HUES48 (cell line): ENCODE measurements around the gene RSF1.
"Not testable (repeated sequence)": the region's sequence is repeated elsewhere in the genome, so short reads cannot be mapped to it uniquely, and the experiment has no call there.

Source experiments
- H3K27ac ChIP-seq: one replicate; pipeline ENCODE4 v1.7.0; 2013; ENCODE audit warnings: low read depth, low read length, inconsistent platforms
- H3K27me3 ChIP-seq: 2 replicates; pipeline ENCODE4 v1.6.1; 2013; ENCODE audit warnings: mild to moderate bottlenecking, low read length; ENCODE audit not compliant: control insufficient read depth, insufficient read depth
- H3K36me3 ChIP-seq: 2 replicates; pipeline ENCODE4 v1.6.1; 2013; ENCODE audit warnings: low read length; ENCODE audit not compliant: control insufficient read depth, insufficient read depth
- H3K4me1 ChIP-seq: 2 replicates; pipeline ENCODE4 v1.6.1; 2013; ENCODE audit warnings: mild to moderate bottlenecking, low read length; ENCODE audit not compliant: control insufficient read depth, insufficient read depth
- H3K4me3 ChIP-seq: 2 replicates; pipeline ENCODE4 v1.5.1; 2013; ENCODE audit warnings: mild to moderate bottlenecking, low read depth, low read length
- H3K9ac ChIP-seq: 2 replicates; pipeline ENCODE4 v1.6.1; 2013; ENCODE audit warnings: mild to moderate bottlenecking, low read depth, low read length, moderate library complexity
- H3K9me3 ChIP-seq: 2 replicates; pipeline ENCODE4 v1.6.1; 2013; ENCODE audit warnings: low read length; ENCODE audit not compliant: control insufficient read depth, insufficient read depth

Gene RSF1

GRCh38 chr11:77654770-77655434 lies 165.6 kb downstream of the RSF1 start:
- no peaks in the 10 kb centered on the region for H3K4me1 ChIP-seq
- no peaks in the 10 kb centered on the region for H3K27me3 ChIP-seq
- no peak overlapping the region for H3K27ac ChIP-seq
- H3K4me3 ChIP-seq, result no peak overlapping the region
- H3K9me3 ChIP-seq, result no peaks in the 10 kb centered on the region
- H3K36me3 ChIP-seq, result no peaks in the 10 kb centered on the region
- H3K9ac ChIP-seq, result no peak overlapping the region

- no peaks in the 10 kb centered on the region for H3K4me1 ChIP-seq
- H3K4me3 ChIP-seq, result no peak overlapping the region
- no peaks in the 10 kb centered on the region for H3K27me3 ChIP-seq
- H3K9ac ChIP-seq, result no peak overlapping the region
- H3K9me3 ChIP-seq, result no peaks in the 10 kb centered on the region
- no peak overlapping the region for H3K27ac ChIP-seq
- no peaks in the 10 kb centered on the region for H3K36me3 ChIP-seq
Measured at GRCh38 chr11:77650123-77650522, 170.4 kb downstream of the RSF1 start.

- no peaks in the 10 kb centered on the region for H3K4me1 ChIP-seq
- H3K36me3 ChIP-seq, result no peaks in the 10 kb centered on the region
- no peaks in the 10 kb centered on the region for H3K27me3 ChIP-seq
- no peak overlapping the region for H3K27ac ChIP-seq
- H3K9ac ChIP-seq, result no peak overlapping the region
- no peaks in the 10 kb centered on the region for H3K9me3 ChIP-seq
- no peak overlapping the region for H3K4me3 ChIP-seq
Measured at GRCh38 chr11:77647654-77648305, 172.7 kb downstream of the RSF1 start.

GRCh38 chr11:77644887-77645286 lies 175.6 kb downstream of the RSF1 start:
- Histone ChIP-seq H3K9me3 (no peaks in the 10 kb centered on the region), H3K27me3 (no peaks in the 10 kb centered on the region), H3K4me1 (no peaks in the 10 kb centered on the region), H3K4me3 (no peak overlapping the region), H3K9ac (no peak overlapping the region), H3K27ac (no peak overlapping the region), H3K36me3 (no peaks in the 10 kb centered on the region)

- Histone ChIP-seq H3K36me3 (no peaks in the 10 kb centered on the region), H3K4me3 (no peak overlapping the region), H3K27me3 (no peaks in the 10 kb centered on the region), H3K9me3 (no peaks in the 10 kb centered on the region), H3K4me1 (peaks cover 5% of the 10 kb centered on the region), H3K27ac (no peak overlapping the region), H3K9ac (no peak overlapping the region)
Measured at GRCh38 chr11:77642228-77642627, 178.3 kb downstream of the RSF1 start.

GRCh38 chr11:77637345-77638165 lies 183.0 kb downstream of the RSF1 start, which contains the start of gene CLNS1A:
CLNS1A (minus strand) TSS chr11:77637794; CDS start chr11:77637714, 80 bp downstream.
- H3K9me3 ChIP-seq, result no peaks in the 10 kb centered on the region
- peak within 1 kb of the TSS; percentile 94 for H3K9ac ChIP-seq
- H3K4me3 ChIP-seq, result peak within 1 kb of the TSS; percentile 96
- peak within 1 kb of the TSS; percentile 93 for H3K27ac ChIP-seq
- H3K4me1 ChIP-seq, result peaks cover 10% of the 10 kb centered on the region
- peaks cover 10% of the 10 kb centered on the region for H3K36me3 ChIP-seq
- H3K27me3 ChIP-seq, result no peaks in the 10 kb centered on the region

GRCh38 chr11:77636731-77637344 lies 183.7 kb downstream of the RSF1 start:
- Histone ChIP-seq H3K4me3 (peak overlapping the region; percentile 96), H3K36me3 (peaks cover 15% of the 10 kb centered on the region), H3K27me3 (no peaks in the 10 kb centered on the region), H3K9ac (peak overlapping the region; percentile 94), H3K4me1 (peaks cover 10% of the 10 kb centered on the region), H3K9me3 (no peaks in the 10 kb centered on the region), H3K27ac (peak overlapping the region; percentile 93)

GRCh38 chr11:77633926-77634325 lies 186.6 kb downstream of the RSF1 start:
- H3K4me1 ChIP-seq, H3K27ac ChIP-seq, H3K4me3 ChIP-seq, H3K9ac ChIP-seq, H3K27me3 ChIP-seq, H3K9me3 ChIP-seq: not testable (repeated sequence)
- H3K36me3 ChIP-seq, result peaks cover 21% of the 10 kb centered on the region

- H3K36me3 ChIP-seq, result peaks cover 43% of the 10 kb centered on the region
- no peak overlapping the region for H3K27ac ChIP-seq
- H3K4me3 ChIP-seq, result no peak overlapping the region
- no peaks in the 10 kb centered on the region for H3K27me3 ChIP-seq
- no peaks in the 10 kb centered on the region for H3K4me1 ChIP-seq
- H3K9ac ChIP-seq, result no peak overlapping the region
- H3K9me3 ChIP-seq, result no peaks in the 10 kb centered on the region
Measured at GRCh38 chr11:77630157-77630710, 190.3 kb downstream of the RSF1 start.

- no peaks in the 10 kb centered on the region for H3K4me1 ChIP-seq
- H3K36me3 ChIP-seq, result peaks cover 82% of the 10 kb centered on the region
- H3K9me3 ChIP-seq, result no peaks in the 10 kb centered on the region
- H3K4me3 ChIP-seq, result no peak overlapping the region
- no peak overlapping the region for H3K27ac ChIP-seq
- H3K9ac ChIP-seq, result no peak overlapping the region
- H3K27me3 ChIP-seq, result no peaks in the 10 kb centered on the region
Measured at GRCh38 chr11:77619576-77620198, 200.8 kb downstream of the RSF1 start.
